SW 1271 (cell line): ENCODE results near the gene FJX1.
"Not testable (repeated sequence)": the region's sequence is repeated elsewhere in the genome, so short reads cannot be mapped to it uniquely, and the experiment has no call there.

Source experiments
- DNase-seq, 2 experiments: peaks; one replicate each; lab custom pipeline; 2025; lab: John Stamatoyannopoulos, UW

FJX1 gene

GRCh38 chr11:35668350-35668749 is 50.1 kb downstream of the FJX1 start:
- DNase-seq = not testable (repeated sequence)
